ENCODE data around the gene ECT2. TPM values are rescaled to one million over a fixed set of nuclear protein-coding genes. Genes with fewer than 3 reads are reported as not detected.

Gene ECT2
- total and polyA plus RNA-seq, 2 of the 8 experiments (the other 6 are each of a cell fraction or from before 2014, with no cell fraction given) = 19.5 to 88.7 TPM

- Histone ChIP-seq H4K5ac (ENCODE audit: insufficient read length, low read depth, low read length) (no peak overlapping the region), H3K56ac (replicated peaks; ENCODE audit: insufficient read length, low read depth, low read length) (no peak overlapping the region), H3K18ac (ENCODE audit: extremely low read depth, low read length) (no peak overlapping the region), H3K4me1 (replicated peaks in 1 of 4; ENCODE audit: control insufficient read depth in 3 of 4, insufficient read depth in 4 of 4, low read length in 3 of 4) (no peaks in the 10 kb centered on the region), H3K4me3 (ENCODE audit: extremely low read depth in 1 of 4, insufficient read depth in 2 of 4, low read depth in 3 of 4, low read length in 4 of 4) (no peak overlapping the region), H3K36me3 (ENCODE audit: control insufficient read depth in 2 of 4, insufficient read depth in 4 of 4, low read length in 3 of 4) (no peaks in the 10 kb centered on the region), H4K20me1 (replicated peaks in 1 of 2; ENCODE audit: control insufficient read depth in 1 of 2, insufficient read depth in 2 of 2, low read length in 2 of 2) (no peaks in the 10 kb centered on the region), H2BK20ac (ENCODE audit: low read length) (no peak overlapping the region), H4K8ac (ENCODE audit: extremely low read depth, insufficient read depth, low read length) (no peak overlapping the region), H3K23me2 (ENCODE audit: low read depth, low read length) (no peaks in the 10 kb centered on the region), H3K27me3 (replicated peaks in 1 of 4; ENCODE audit: control insufficient read depth in 3 of 4, extremely low read depth in 1 of 4, insufficient read depth in 3 of 4, low read length in 3 of 4) (no peaks in the 10 kb centered on the region), H2BK120ac (replicated peaks; ENCODE audit: low read depth, low read length) (no peak overlapping the region), H3K27ac (ENCODE audit: low read depth, low read length) (no peak overlapping the region), H3K9ac (replicated peaks in 1 of 4; ENCODE audit: extremely low read depth in 1 of 4, low read depth in 3 of 4, low read length in 3 of 4) (no peak overlapping the region), H2BK5ac (ENCODE audit: low read depth, low read length) (no peak overlapping the region), H3K79me2 (ENCODE audit: control insufficient read depth in 1 of 2, insufficient read depth in 2 of 2, low read length in 2 of 2) (no peaks in the 10 kb centered on the region), H3K4ac (replicated peaks; ENCODE audit: insufficient read length, low read depth, low read length) (no peak overlapping the region), H2BK12ac (ENCODE audit: low read depth, low read length) (no peak overlapping the region), H3K4me2 (ENCODE audit: insufficient read depth in 1 of 2, low read depth in 2 of 2, low read length in 2 of 2) (no peak overlapping the region), H2BK15ac (ENCODE audit: low read length) (no peak overlapping the region), H3K79me1 (ENCODE audit: low read depth, low read length) (no peaks in the 10 kb centered on the region), H3K14ac (ENCODE audit: insufficient read length) (no peak overlapping the region), H3K23ac (ENCODE audit: insufficient read length) (no peak overlapping the region), H3K9me3 (ENCODE audit: insufficient read depth in 2 of 2, low read depth in 1 of 2, low read length in 1 of 2) (no peaks in the 10 kb centered on the region), H2AK5ac (ENCODE audit: low read depth, low read length) (no peak overlapping the region), H2AFZ (ENCODE audit: low read length) (no peak overlapping the region), H4K91ac (replicated peaks; ENCODE audit: insufficient read length, low read length) (no peak overlapping the region)
- FAIRE-seq = no peak
- DNase-seq (ENCODE audit: low read depth in 1 of 2, low spot score in 2 of 2) = no peak
- CTCF ChIA-PET (ENCODE audit: partially characterized antibody) = interaction anchor here (0.6 to 0.9 kb wide), 4 partner anchors 14 to 1682 kb away, joined by 3 read pairs; no protein-coding TSS in a partner anchor
- POLR2A ChIA-PET (ENCODE audit: partially characterized antibody) = interaction anchor here (1.5 kb wide), 1 partner anchor 8 kb away, joined by 3 read pairs; no protein-coding TSS in a partner anchor
- TF ChIP-seq RAD21 (IDR thresholded peaks at IDR 0.05 in 1 of 2, conservative IDR thresholded peaks at IDR 0.05 in 1 of 2; ENCODE audit: low read depth in 2 of 2, low read length in 2 of 2) (no peak), SIRT6 (IDR thresholded peaks at IDR 0.05; ENCODE audit: low read length) (no peak), SP4 (IDR thresholded peaks at IDR 0.05; ENCODE audit: low read length) (no peak), EZH2 (IDR thresholded peaks at IDR 0.05; ENCODE audit: low read depth, low read length, severe bottlenecking) (no peak), CTCF (IDR thresholded peaks at IDR 0.05; ENCODE audit: control extremely low read depth in 1 of 3, insufficient read depth in 1 of 3, low read depth in 1 of 3, low read length in 3 of 3) (no peak), MAX (IDR thresholded peaks at IDR 0.05) (no peak)
Measured at GRCh38 chr3:172847292-172847691, 96.8 kb downstream of the ECT2 start.
